Chondrocyte (in vitro differentiated cells): Measurements from ENCODE around the gene CEP44. TPM values are rescaled to one million over a fixed set of nuclear protein-coding genes. Genes with fewer than 3 reads are reported as not detected.

Experiments used
- DNase-seq: peaks from one replicate; pipeline ENCODE4 v3.0.0; 2021; ENCODE audit warnings: mixed read lengths, low spot score
- H3K27ac Mint-ChIP-seq: one replicate; pipeline ENCODE4 v1.8.0; 2021; ENCODE audit warnings: mild to moderate bottlenecking, moderate library complexity, mixed read lengths; ENCODE audit not compliant: unreplicated experiment
- H3K27me3 Mint-ChIP-seq: 2 replicates; pipeline ENCODE4 v1.8.0; 2021; ENCODE audit warnings: low read depth, mixed read lengths
- H3K36me3 Mint-ChIP-seq: 2 replicates; pipeline ENCODE4 v1.8.0; 2021; ENCODE audit warnings: low read depth, mixed read lengths
- H3K4me1 Mint-ChIP-seq: 2 replicates; pipeline ENCODE4 v1.8.0; 2021; ENCODE audit warnings: low read depth, mild to moderate bottlenecking, mixed read lengths
- H3K4me3 Mint-ChIP-seq: one replicate; pipeline ENCODE4 v1.8.0; 2021; ENCODE audit warnings: mild to moderate bottlenecking, moderate library complexity, mixed read lengths; ENCODE audit not compliant: unreplicated experiment
- H3K9me3 Mint-ChIP-seq: 2 replicates; pipeline ENCODE4 v1.8.0; 2021; ENCODE audit warnings: low read depth, mixed read lengths
- total RNA-seq: library from RNA; stranded (reverse); gene quantifications from 3 replicates; pipeline ENCODE4 v1.2.1, GENCODE V29; 2021
- TF ChIP-seq, protein P1 (sequence below): fragments of 200-600 bp; sonication (generic); IDR thresholded peaks from 2 replicates; pipeline ENCODE4 v1.5.0; 2021; ENCODE audit warnings: antibody characterized with exemption, mild to moderate bottlenecking, moderate library complexity

Gene CEP44
- total RNA-seq, 1 donor from 2014 or later, result 8.7 TPM

DNA sequence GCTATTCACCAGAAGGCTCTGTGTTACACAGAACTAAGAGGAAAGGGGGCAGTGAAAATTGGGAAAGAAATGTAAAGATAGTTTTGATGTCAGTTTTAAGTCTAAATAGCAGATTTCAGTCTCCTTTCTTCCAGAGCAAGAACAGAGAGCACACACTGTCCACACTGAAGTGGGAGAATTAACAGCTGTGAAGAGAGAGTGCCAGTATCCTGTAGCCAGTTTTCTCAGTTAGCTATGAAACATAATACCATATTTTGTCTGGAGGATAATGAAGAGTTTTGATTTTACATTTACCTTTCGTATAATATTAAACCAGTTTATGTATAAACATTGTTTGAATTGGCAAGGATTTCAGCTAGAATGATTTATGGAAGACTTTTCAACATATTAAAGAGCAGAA, 35.3 kb upstream of the CEP44 start:
- no peaks in the 10 kb centered on the region for H3K27me3 Mint-ChIP-seq
- H3K4me3 Mint-ChIP-seq, result no peak overlapping the region
- no peaks in the 10 kb centered on the region for H3K36me3 Mint-ChIP-seq
- DNase-seq, result no peak
- no peak overlapping the region for H3K27ac Mint-ChIP-seq
- peaks cover 9% of the 10 kb centered on the region for H3K4me1 Mint-ChIP-seq
- TF ChIP-seq, protein P1, sequence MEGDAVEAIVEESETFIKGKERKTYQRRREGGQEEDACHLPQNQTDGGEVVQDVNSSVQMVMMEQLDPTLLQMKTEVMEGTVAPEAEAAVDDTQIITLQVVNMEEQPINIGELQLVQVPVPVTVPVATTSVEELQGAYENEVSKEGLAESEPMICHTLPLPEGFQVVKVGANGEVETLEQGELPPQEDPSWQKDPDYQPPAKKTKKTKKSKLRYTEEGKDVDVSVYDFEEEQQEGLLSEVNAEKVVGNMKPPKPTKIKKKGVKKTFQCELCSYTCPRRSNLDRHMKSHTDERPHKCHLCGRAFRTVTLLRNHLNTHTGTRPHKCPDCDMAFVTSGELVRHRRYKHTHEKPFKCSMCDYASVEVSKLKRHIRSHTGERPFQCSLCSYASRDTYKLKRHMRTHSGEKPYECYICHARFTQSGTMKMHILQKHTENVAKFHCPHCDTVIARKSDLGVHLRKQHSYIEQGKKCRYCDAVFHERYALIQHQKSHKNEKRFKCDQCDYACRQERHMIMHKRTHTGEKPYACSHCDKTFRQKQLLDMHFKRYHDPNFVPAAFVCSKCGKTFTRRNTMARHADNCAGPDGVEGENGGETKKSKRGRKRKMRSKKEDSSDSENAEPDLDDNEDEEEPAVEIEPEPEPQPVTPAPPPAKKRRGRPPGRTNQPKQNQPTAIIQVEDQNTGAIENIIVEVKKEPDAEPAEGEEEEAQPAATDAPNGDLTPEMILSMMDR, result no peak
- no peaks in the 10 kb centered on the region for H3K9me3 Mint-ChIP-seq

GRCh38 chr4:174252412-174252811, 31.3 kb upstream of the CEP44 start:
- Mint-ChIP-seq H3K4me3 (no peak overlapping the region), H3K27me3 (no peaks in the 10 kb centered on the region), H3K27ac (no peak overlapping the region), H3K36me3 (no peaks in the 10 kb centered on the region), H3K9me3 (no peaks in the 10 kb centered on the region), H3K4me1 (peaks cover 28% of the 10 kb centered on the region)
- DNase-seq, result no peak
- TF ChIP-seq, protein P1, result no peak

GRCh38 chr4:174254613-174255012, 29.1 kb upstream of the CEP44 start:
- Mint-ChIP-seq H3K36me3 (no peaks in the 10 kb centered on the region), H3K9me3 (no peaks in the 10 kb centered on the region), H3K27ac (no peak overlapping the region), H3K4me1 (peaks cover 19% of the 10 kb centered on the region), H3K4me3 (no peak overlapping the region), H3K27me3 (no peaks in the 10 kb centered on the region)
- TF ChIP-seq, protein P1, result no peak
- no peak for DNase-seq

- Mint-ChIP-seq H3K4me1 (peaks cover 19% of the 10 kb centered on the region), H3K9me3 (no peaks in the 10 kb centered on the region), H3K27me3 (no peaks in the 10 kb centered on the region), H3K36me3 (no peaks in the 10 kb centered on the region), H3K27ac (no peak overlapping the region), H3K4me3 (no peak overlapping the region)
- DNase-seq, result no peak
- TF ChIP-seq, protein P1, result no peak
Measured at GRCh38 chr4:174255374-174255773, 28.3 kb upstream of the CEP44 start.

DNA sequence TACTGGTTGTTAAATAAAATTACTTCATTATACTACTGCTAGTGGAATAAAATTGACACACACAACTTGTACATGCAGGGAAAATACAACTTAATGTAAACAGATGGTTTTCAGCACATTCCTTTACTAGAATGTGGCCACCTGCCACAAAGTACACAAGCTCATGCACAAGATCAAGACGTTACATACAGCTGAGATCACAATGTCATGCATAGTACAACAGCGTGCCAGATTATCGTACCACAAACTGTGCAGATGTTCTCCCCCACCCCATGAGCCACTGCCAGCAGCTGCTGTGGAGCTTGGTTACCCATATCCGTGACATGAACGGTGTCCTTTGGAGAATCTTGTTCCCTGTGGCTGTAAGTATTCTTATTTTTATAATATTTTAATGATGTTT, 27.9 kb upstream of the CEP44 start:
- no peak overlapping the region for H3K27ac Mint-ChIP-seq
- no peak overlapping the region for H3K4me3 Mint-ChIP-seq
- H3K4me1 Mint-ChIP-seq, result peaks cover 19% of the 10 kb centered on the region
- H3K36me3 Mint-ChIP-seq, result no peaks in the 10 kb centered on the region
- TF ChIP-seq, protein P1, result no peak
- DNase-seq, result no peak
- no peaks in the 10 kb centered on the region for H3K27me3 Mint-ChIP-seq
- no peaks in the 10 kb centered on the region for H3K9me3 Mint-ChIP-seq
